Measurements from ENCODE around the gene BTRC. TPM values are rescaled to one million over a fixed set of nuclear protein-coding genes. Genes with fewer than 3 reads are reported as not detected.
"Not testable (repeated sequence)": the region's sequence is repeated elsewhere in the genome, so short reads cannot be mapped to it uniquely, and the experiment has no call there.

The BTRC gene
- polyA plus RNA-seq, 1 experiment, result 23.2 TPM

- ChIA-PET CTCF (interaction anchor here (1.3 to 1.6 kb wide), 3 partner anchors 32 to 136 kb away, joined by 3 to 5 read pairs (median 4); no protein-coding TSS in a partner anchor), POLR2A (interaction anchor here (0.7 kb wide), 1 partner anchor 8 kb away, joined by 4 read pairs; no protein-coding TSS in a partner anchor)
- H3K4me3 ChIP-seq (ENCODE audit: low read depth, low read length), result no peak overlapping the region
- no peaks in the 10 kb centered on the region for H3K9me3 ChIP-seq (ENCODE audit: control insufficient read depth, insufficient read depth, low read length)
- H3K27me3 ChIP-seq (ENCODE audit: control insufficient read depth, insufficient read depth, low read length), result peaks cover 44% of the 10 kb centered on the region
- peak; percentile 15 for DNase-seq (ENCODE audit: low read depth, low spot score)
- TF ChIP-seq, protein P1, sequence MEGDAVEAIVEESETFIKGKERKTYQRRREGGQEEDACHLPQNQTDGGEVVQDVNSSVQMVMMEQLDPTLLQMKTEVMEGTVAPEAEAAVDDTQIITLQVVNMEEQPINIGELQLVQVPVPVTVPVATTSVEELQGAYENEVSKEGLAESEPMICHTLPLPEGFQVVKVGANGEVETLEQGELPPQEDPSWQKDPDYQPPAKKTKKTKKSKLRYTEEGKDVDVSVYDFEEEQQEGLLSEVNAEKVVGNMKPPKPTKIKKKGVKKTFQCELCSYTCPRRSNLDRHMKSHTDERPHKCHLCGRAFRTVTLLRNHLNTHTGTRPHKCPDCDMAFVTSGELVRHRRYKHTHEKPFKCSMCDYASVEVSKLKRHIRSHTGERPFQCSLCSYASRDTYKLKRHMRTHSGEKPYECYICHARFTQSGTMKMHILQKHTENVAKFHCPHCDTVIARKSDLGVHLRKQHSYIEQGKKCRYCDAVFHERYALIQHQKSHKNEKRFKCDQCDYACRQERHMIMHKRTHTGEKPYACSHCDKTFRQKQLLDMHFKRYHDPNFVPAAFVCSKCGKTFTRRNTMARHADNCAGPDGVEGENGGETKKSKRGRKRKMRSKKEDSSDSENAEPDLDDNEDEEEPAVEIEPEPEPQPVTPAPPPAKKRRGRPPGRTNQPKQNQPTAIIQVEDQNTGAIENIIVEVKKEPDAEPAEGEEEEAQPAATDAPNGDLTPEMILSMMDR (IDR thresholded peaks at IDR 0.05; ENCODE audit: low read depth, low read length), result no peak
- H3K27ac ChIP-seq (ENCODE audit: low read depth, low read length), result no peak overlapping the region
Observed at GRCh38 chr10:101330631-101331225, 23.2 kb upstream of the BTRC start.

DNA sequence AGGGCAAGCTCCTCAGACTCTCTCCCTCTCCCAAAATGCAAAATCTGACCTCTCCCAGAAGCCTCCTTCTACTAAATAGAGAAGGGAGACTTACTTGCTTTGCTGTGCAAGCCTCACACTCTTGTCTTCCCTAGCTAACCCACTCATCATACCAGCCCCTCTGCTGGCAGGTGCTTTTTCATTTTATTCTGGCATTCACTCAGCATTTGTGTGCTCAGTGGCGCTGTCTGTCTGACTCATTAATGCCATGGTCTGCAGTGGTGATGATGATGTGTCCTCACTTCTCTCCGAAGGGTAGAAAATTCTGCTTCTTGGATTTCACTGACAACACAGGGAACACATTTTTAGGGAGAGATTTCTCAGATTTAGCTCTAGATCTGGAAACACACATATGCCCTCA is 22.0 kb upstream of the BTRC start:
- POLR2A ChIA-PET, result no interaction called here
- TF ChIP-seq, protein P1 (IDR thresholded peaks at IDR 0.05; ENCODE audit: low read depth, low read length), result no peak
- Histone ChIP-seq H3K27ac (ENCODE audit: low read depth, low read length) (no peak overlapping the region), H3K27me3 (ENCODE audit: control insufficient read depth, insufficient read depth, low read length) (peaks cover 40% of the 10 kb centered on the region), H3K9me3 (ENCODE audit: control insufficient read depth, insufficient read depth, low read length) (no peaks in the 10 kb centered on the region), H3K4me3 (ENCODE audit: low read depth, low read length) (no peak overlapping the region)
- DNase-seq (ENCODE audit: low read depth, low spot score), result no peak
- CTCF ChIA-PET, result interaction anchor here (1.4 kb wide), 1 partner anchor 135 kb away, joined by 3 read pairs; no protein-coding TSS in a partner anchor

- peaks cover 28% of the 10 kb centered on the region for H3K27me3 ChIP-seq (ENCODE audit: control insufficient read depth, insufficient read depth, low read length)
- H3K4me3 ChIP-seq (ENCODE audit: low read depth, low read length); DNase-seq (ENCODE audit: low read depth, low spot score); H3K9me3 ChIP-seq (ENCODE audit: control insufficient read depth, insufficient read depth, low read length); H3K27ac ChIP-seq (ENCODE audit: low read depth, low read length); POLR2A ChIA-PET: not testable (repeated sequence)
- CTCF ChIA-PET, result interaction anchor here (1.1 kb wide), 1 partner anchor 105 kb away, joined by 3 read pairs; no protein-coding TSS in a partner anchor
Observed at GRCh38 chr10:101334259-101334658, 19.7 kb upstream of the BTRC start.

DNA sequence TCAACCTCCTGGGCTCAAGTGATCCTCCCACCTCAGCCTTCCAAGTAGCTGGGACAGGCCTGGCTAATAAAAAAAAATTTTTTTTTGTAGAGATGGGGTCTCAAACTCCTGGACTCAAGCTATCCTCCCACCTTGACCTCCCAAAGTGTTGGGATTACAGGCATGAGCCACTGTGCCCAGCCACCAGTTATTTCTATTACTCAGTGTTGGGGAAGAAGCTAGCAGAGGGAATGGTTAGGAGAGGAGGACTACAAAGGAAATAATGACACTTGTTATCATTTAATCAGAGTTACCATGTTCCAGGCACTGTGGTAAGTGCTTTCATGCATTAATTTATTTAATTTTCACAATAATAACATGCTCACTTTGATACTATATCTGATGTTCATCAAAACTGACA is 17.6 kb upstream of the BTRC start:
- ChIA-PET POLR2A (no interaction called here), CTCF (no interaction called here)
- TF ChIP-seq, protein P1 (IDR thresholded peaks at IDR 0.05; ENCODE audit: low read depth, low read length), result no peak
- no peak for DNase-seq (ENCODE audit: low read depth, low spot score)
- H3K27ac ChIP-seq (ENCODE audit: low read depth, low read length), result no peak overlapping the region
- H3K4me3 ChIP-seq (ENCODE audit: low read depth, low read length), result no peak overlapping the region
- H3K27me3 ChIP-seq (ENCODE audit: control insufficient read depth, insufficient read depth, low read length), result peaks cover 24% of the 10 kb centered on the region
- H3K9me3 ChIP-seq (ENCODE audit: control insufficient read depth, insufficient read depth, low read length), result no peaks in the 10 kb centered on the region

DNA sequence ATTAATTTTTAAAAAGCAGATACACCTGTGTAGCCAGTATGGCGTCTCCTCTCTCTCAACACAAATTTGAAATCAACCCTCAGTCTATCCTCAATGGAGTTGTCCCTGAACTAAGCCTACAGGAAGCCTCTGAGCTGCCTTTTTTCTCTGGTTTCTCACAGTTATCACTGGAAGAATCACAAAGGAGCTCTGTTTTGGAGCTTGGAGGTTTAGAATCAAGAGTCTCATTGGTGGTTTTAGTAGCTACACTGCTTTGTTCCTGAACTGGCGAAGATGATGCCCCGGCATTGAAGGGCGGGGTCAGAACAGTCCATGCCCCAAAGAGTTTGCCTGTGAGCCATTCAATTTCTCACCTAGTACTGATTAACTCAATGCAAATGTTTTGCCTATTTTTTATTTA is 16.1 kb upstream of the BTRC start:
- DNase-seq (ENCODE audit: low read depth, low spot score), result no peak
- Histone ChIP-seq H3K9me3 (ENCODE audit: control insufficient read depth, insufficient read depth, low read length) (no peaks in the 10 kb centered on the region), H3K27ac (ENCODE audit: low read depth, low read length) (no peak overlapping the region), H3K4me3 (ENCODE audit: low read depth, low read length) (no peak overlapping the region), H3K27me3 (ENCODE audit: control insufficient read depth, insufficient read depth, low read length) (peaks cover 17% of the 10 kb centered on the region)
- TF ChIP-seq, protein P1 (IDR thresholded peaks at IDR 0.05; ENCODE audit: low read depth, low read length), result no peak
- ChIA-PET CTCF (interaction anchor here (1.2 kb wide), 1 partner anchor 106 kb away, joined by 3 read pairs; no protein-coding TSS in a partner anchor), POLR2A (no interaction called here)
